SK-N-MC (cell line): ENCODE data around the gene OSER1.

ENCODE experiments used
- EZH2 ChIP-seq: fragments of 200-600 bp; sonication (generic); IDR thresholded peaks from one replicate; pipeline ENCODE4 v1.6.1; 2017; ENCODE audit warnings: antibody characterized with exemption
- FOXP2 ChIP-seq: optimal IDR thresholded peaks from 2 replicates; pipeline ENCODE3; 2011; ENCODE audit warnings: mild to moderate bottlenecking, moderate library complexity; ENCODE audit not compliant: insufficient read depth; ENCODE audit errors: extremely low read length, control extremely low read depth
- POLR2AphosphoS5 ChIP-seq: IDR thresholded peaks from 2 replicates; pipeline ENCODE4 v1.6.1; 2012; ENCODE audit warnings: mild to moderate bottlenecking, low read depth, low read length, borderline replicate concordance

- TF ChIP-seq POLR2AphosphoS5, result no peak
- TF ChIP-seq EZH2, result no peak
- no peak for TF ChIP-seq FOXP2
These were observed 21.3 kb upstream of the OSER1 start for GRCh38 chr20:44231713-44232468.
